ENCODE results near the gene NRL. TPM values are rescaled to one million over a fixed set of nuclear protein-coding genes. Genes with fewer than 3 reads are reported as not detected.

The NRL gene
- total RNA-seq, 1 experiment from 2014 or later: 0.66 TPM

- no peaks in the 10 kb centered on the region for H3K27me3 ChIP-seq (ENCODE audit: insufficient read depth, low read length)
- no peaks in the 10 kb centered on the region for H3K9me2 ChIP-seq (ENCODE audit: insufficient read depth)
- no peaks in the 10 kb centered on the region for H3K9me3 ChIP-seq (ENCODE audit: control insufficient read depth in 1 of 2, insufficient read depth in 1 of 2, low read depth in 1 of 2, low read length in 2 of 2)
- TF ChIP-seq EGR1 (IDR thresholded peaks at IDR 0.05; ENCODE audit: low read depth) (no peak), POLR2A (IDR thresholded peaks at IDR 0.05; ENCODE audit: borderline replicate concordance, extremely low read depth, insufficient read depth, insufficient read length) (peak; percentile 79), ZFX (IDR thresholded peaks at IDR 0.05) (peak; percentile 93; the same call in 1 of the 2 replicates), JUND (IDR thresholded peaks at IDR 0.05) (no peak), POLR2AphosphoS5 (IDR thresholded peaks at IDR 0.05; ENCODE audit: low read depth, low read length) (peak; percentile 82)
- TF ChIP-seq, protein P1, sequence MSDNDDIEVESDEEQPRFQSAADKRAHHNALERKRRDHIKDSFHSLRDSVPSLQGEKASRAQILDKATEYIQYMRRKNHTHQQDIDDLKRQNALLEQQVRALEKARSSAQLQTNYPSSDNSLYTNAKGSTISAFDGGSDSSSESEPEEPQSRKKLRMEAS (IDR thresholded peaks at IDR 0.05): 0 out of 2 replicates have a peak, but pooled peaks have one; percentile 39
- TF ChIP-seq, protein P2, sequence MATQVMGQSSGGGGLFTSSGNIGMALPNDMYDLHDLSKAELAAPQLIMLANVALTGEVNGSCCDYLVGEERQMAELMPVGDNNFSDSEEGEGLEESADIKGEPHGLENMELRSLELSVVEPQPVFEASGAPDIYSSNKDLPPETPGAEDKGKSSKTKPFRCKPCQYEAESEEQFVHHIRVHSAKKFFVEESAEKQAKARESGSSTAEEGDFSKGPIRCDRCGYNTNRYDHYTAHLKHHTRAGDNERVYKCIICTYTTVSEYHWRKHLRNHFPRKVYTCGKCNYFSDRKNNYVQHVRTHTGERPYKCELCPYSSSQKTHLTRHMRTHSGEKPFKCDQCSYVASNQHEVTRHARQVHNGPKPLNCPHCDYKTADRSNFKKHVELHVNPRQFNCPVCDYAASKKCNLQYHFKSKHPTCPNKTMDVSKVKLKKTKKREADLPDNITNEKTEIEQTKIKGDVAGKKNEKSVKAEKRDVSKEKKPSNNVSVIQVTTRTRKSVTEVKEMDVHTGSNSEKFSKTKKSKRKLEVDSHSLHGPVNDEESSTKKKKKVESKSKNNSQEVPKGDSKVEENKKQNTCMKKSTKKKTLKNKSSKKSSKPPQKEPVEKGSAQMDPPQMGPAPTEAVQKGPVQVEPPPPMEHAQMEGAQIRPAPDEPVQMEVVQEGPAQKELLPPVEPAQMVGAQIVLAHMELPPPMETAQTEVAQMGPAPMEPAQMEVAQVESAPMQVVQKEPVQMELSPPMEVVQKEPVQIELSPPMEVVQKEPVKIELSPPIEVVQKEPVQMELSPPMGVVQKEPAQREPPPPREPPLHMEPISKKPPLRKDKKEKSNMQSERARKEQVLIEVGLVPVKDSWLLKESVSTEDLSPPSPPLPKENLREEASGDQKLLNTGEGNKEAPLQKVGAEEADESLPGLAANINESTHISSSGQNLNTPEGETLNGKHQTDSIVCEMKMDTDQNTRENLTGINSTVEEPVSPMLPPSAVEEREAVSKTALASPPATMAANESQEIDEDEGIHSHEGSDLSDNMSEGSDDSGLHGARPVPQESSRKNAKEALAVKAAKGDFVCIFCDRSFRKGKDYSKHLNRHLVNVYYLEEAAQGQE (IDR thresholded peaks at IDR 0.05; ENCODE audit: low read depth): no peak
- peak overlapping the region; percentile 97 for H3K27ac ChIP-seq (ENCODE audit: low read depth, low read length)
- peak overlapping the region; percentile 57 to 68 for H3K4me3 ChIP-seq (replicated peaks in 1 of 2; ENCODE audit: low read depth in 1 of 2, low read length in 2 of 2)
- H3K4me1 ChIP-seq (ENCODE audit: control insufficient read depth in 1 of 2, insufficient read depth in 2 of 2, low read length in 2 of 2): peaks cover 18 to 27% of the 10 kb centered on the region in 2 experiments
- H3K4me2 ChIP-seq (ENCODE audit: low read length): peak overlapping the region; percentile 86
- DNase-seq (ENCODE audit: low read depth, low spot score) (no peak), ATAC-seq (peak; percentile 93)
- H3K79me2 ChIP-seq (ENCODE audit: insufficient read depth, low read length): no peaks in the 10 kb centered on the region
- RAD21 ChIA-PET (ENCODE audit: low non-redundant PET in 1 of 2, low total read pairs in 2 of 2, uncharacterized antibody in 2 of 2, unreplicated experiment in 2 of 2): no interaction called here
- no peaks in the 10 kb centered on the region for H3K36me3 ChIP-seq (ENCODE audit: control insufficient read depth in 1 of 2, insufficient read depth in 2 of 2, low read length in 2 of 2)
- peak overlapping the region; percentile 61 for H2AFZ ChIP-seq (ENCODE audit: low read depth, low read length, poor library complexity, severe bottlenecking)
- H4K20me1 ChIP-seq (ENCODE audit: insufficient read depth): no peaks in the 10 kb centered on the region
- no TSS peak for BruUV-seq (replicated peaks)
- intact Hi-C loops (cut with micrococcal nuclease): no loop called here
- CTCF ChIA-PET: interaction anchor here (1.3 to 3.4 kb wide), 4 partner anchors 10 to 28 kb away, joined by 4 to 42 read pairs (median 16); partner anchors contain the start of gene PCK2
- peak overlapping the region; percentile 78 for H3K9ac ChIP-seq (ENCODE audit: low read length)
- POLR2A ChIA-PET: interaction anchor here (0.7 to 3.7 kb wide), 2 partner anchors 13 to 33 kb away, joined by 3 to 26 read pairs; partner anchors contain the start of gene PCK2
Measured at GRCh38 chr14:24080888-24081738, 33.6 kb downstream of the NRL start.

Data from HCT116 (cell line).